Measurements from ENCODE around the gene ERV3-1.
A peak's percentile ranks its signal among the peaks of the same experiment; 100 is the strongest.
"Not testable (repeated sequence)": the region's sequence is repeated elsewhere in the genome, so short reads cannot be mapped to it uniquely, and the experiment has no call there.

The ERV3-1 gene

DNA sequence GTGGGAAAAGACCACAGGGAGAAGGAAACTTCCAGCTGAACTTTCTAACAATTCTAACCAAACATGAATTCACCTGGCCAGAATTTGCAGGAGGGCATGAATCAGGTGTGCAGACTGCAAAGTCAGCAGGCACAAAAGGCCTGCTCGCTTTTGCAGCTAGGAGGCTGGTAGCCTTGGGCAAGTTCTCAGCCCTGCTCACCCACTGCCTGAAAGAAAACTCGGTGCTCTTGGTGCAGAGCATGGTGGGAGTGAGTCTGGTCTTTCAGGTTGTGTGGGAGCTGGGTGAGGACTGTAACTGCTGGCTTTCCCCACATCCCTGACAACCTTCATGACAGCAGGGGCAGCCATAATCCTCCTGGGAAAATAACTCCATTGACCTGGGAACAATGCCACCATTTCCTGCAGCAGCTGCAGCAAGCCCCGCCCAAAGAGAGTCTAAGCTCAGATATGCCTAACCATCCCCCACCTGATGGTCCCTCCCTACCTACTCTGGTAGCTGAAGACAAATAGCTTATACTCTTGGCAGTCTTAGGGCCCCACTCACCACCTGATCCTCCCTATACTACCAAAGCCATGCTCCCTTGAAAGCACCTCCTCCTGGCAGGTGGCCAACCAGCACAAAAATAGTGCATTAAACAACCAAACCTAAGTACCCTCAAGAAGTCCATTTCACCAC is 47.3 kb downstream of the ERV3-1 start:
- H3K36me3 ChIP-seq (ENCODE audit: control insufficient read depth in 1 of 2, insufficient read depth in 2 of 2, low read length in 2 of 2): no peaks in the 10 kb centered on the region
- H3K27me3 ChIP-seq (ENCODE audit: low read depth, low read length): no peaks in the 10 kb centered on the region
- no peaks in the 10 kb centered on the region for H3K9me3 ChIP-seq (ENCODE audit: control insufficient read depth in 1 of 2, low read length in 2 of 2)
- H3K27ac ChIP-seq (ENCODE audit: low read length): no peak overlapping the region
- H3K4me3 ChIP-seq (ENCODE audit: low read depth in 1 of 2, low read length in 2 of 2): no peak overlapping the region
- peaks cover 0 to 3% of the 10 kb centered on the region in 2 donors for H3K4me1 ChIP-seq (ENCODE audit: control insufficient read depth in 1 of 2, insufficient read depth in 2 of 2, low read length in 2 of 2)

GRCh38 chr7:64951250-64951848 is 55.1 kb downstream of the ERV3-1 start:
- Histone ChIP-seq H3K27me3 (ENCODE audit: low read depth, low read length) (peaks cover 17% of the 10 kb centered on the region), H3K36me3 (ENCODE audit: control insufficient read depth in 1 of 2, insufficient read depth in 2 of 2, low read length in 2 of 2) (no peaks in the 10 kb centered on the region), H3K9me3 (ENCODE audit: control insufficient read depth in 1 of 2, low read length in 2 of 2) (no peaks in the 10 kb centered on the region), H3K27ac (ENCODE audit: low read length) (no peak overlapping the region), H3K4me3 (ENCODE audit: low read depth in 1 of 2, low read length in 2 of 2) (no peak overlapping the region), H3K4me1 (ENCODE audit: control insufficient read depth in 1 of 2, insufficient read depth in 2 of 2, low read length in 2 of 2) (peaks cover 0 to 12% of the 10 kb centered on the region in 2 donors)

- peaks cover 23% of the 10 kb centered on the region for H3K27me3 ChIP-seq (ENCODE audit: low read depth, low read length)
- H3K36me3 ChIP-seq (ENCODE audit: control insufficient read depth in 1 of 2, insufficient read depth in 2 of 2, low read length in 2 of 2); H3K4me3 ChIP-seq (ENCODE audit: low read depth in 1 of 2, low read length in 2 of 2); H3K27ac ChIP-seq (ENCODE audit: low read length); H3K9me3 ChIP-seq (ENCODE audit: control insufficient read depth in 1 of 2, low read length in 2 of 2): not testable (repeated sequence)
- H3K4me1 ChIP-seq (ENCODE audit: control insufficient read depth in 1 of 2, insufficient read depth in 2 of 2, low read length in 2 of 2): peaks cover 0 to 12% of the 10 kb centered on the region in 2 donors
These were observed 55.8 kb downstream of the ERV3-1 start for GRCh38 chr7:64950673-64951072.

- H3K27ac ChIP-seq (ENCODE audit: low read length); H3K9me3 ChIP-seq (ENCODE audit: control insufficient read depth in 1 of 2, low read length in 2 of 2); H3K4me3 ChIP-seq (ENCODE audit: low read depth in 1 of 2, low read length in 2 of 2); H3K36me3 ChIP-seq (ENCODE audit: control insufficient read depth in 1 of 2, insufficient read depth in 2 of 2, low read length in 2 of 2): not testable (repeated sequence)
- Histone ChIP-seq H3K27me3 (ENCODE audit: low read depth, low read length) (peaks cover 23% of the 10 kb centered on the region), H3K4me1 (ENCODE audit: control insufficient read depth in 1 of 2, insufficient read depth in 2 of 2, low read length in 2 of 2) (peaks cover 0 to 12% of the 10 kb centered on the region in 2 donors)
These were observed 57.7 kb downstream of the ERV3-1 start for GRCh38 chr7:64948774-64949173.

GRCh38 chr7:64947252-64948000 is 59.1 kb downstream of the ERV3-1 start:
- H3K9me3 ChIP-seq (ENCODE audit: control insufficient read depth in 1 of 2, low read length in 2 of 2): no peaks in the 10 kb centered on the region
- peak overlapping the region in 1 of 2 donors; percentile 61 for H3K4me3 ChIP-seq (ENCODE audit: low read depth in 1 of 2, low read length in 2 of 2)
- no peaks in the 10 kb centered on the region for H3K36me3 ChIP-seq (ENCODE audit: control insufficient read depth in 1 of 2, insufficient read depth in 2 of 2, low read length in 2 of 2)
- peaks cover 23% of the 10 kb centered on the region for H3K27me3 ChIP-seq (ENCODE audit: low read depth, low read length)
- no peak overlapping the region for H3K27ac ChIP-seq (ENCODE audit: low read length)
- H3K4me1 ChIP-seq (ENCODE audit: control insufficient read depth in 1 of 2, insufficient read depth in 2 of 2, low read length in 2 of 2): peaks cover 0 to 12% of the 10 kb centered on the region in 2 donors

GRCh38 chr7:64946772-64947171 is 59.7 kb downstream of the ERV3-1 start:
- Histone ChIP-seq H3K4me3 (ENCODE audit: low read depth in 1 of 2, low read length in 2 of 2) (peak overlapping the region in 1 of 2 donors; percentile 61), H3K27ac (ENCODE audit: low read length) (no peak overlapping the region), H3K27me3 (ENCODE audit: low read depth, low read length) (peaks cover 23% of the 10 kb centered on the region), H3K9me3 (ENCODE audit: control insufficient read depth in 1 of 2, low read length in 2 of 2) (no peaks in the 10 kb centered on the region), H3K36me3 (ENCODE audit: control insufficient read depth in 1 of 2, insufficient read depth in 2 of 2, low read length in 2 of 2) (no peaks in the 10 kb centered on the region), H3K4me1 (ENCODE audit: control insufficient read depth in 1 of 2, insufficient read depth in 2 of 2, low read length in 2 of 2) (peaks cover 0 to 12% of the 10 kb centered on the region in 2 donors)

DNA sequence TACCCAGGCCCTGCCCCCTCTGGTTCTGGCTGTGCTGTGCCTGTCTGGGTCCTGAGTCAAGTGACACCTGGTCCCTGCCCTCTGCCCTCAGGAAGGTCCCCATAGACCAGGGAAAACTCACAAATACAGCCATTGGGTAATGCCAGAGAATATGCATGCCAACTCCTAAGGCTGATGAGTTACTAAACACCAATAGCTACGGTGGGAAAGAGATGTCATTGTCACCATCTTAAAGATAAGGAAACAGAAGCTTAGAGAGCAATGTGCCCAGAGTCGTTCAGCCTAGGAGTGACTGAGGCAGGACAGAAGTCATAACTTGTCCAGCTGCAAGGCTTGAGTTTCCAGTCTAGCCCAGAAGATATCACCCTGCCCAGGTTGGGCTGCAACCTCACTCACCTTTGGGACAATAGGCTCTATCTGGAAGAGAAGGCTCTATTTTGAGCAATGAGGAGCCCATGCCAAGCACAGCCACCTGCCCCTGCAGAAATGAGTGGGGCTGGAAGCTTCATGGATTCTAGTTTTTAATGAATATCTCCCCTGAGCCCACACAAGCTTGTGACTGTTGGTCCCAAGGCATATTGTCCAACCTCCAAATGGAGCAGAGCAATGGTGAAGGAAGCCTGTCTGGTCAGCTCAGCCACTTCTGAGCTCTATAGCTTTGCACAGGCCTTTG is 60.8 kb downstream of the ERV3-1 start:
- H3K4me1 ChIP-seq (ENCODE audit: control insufficient read depth in 1 of 2, insufficient read depth in 2 of 2, low read length in 2 of 2): peaks cover 0 to 12% of the 10 kb centered on the region in 2 donors
- H3K36me3 ChIP-seq (ENCODE audit: control insufficient read depth in 1 of 2, insufficient read depth in 2 of 2, low read length in 2 of 2): no peaks in the 10 kb centered on the region
- no peaks in the 10 kb centered on the region for H3K9me3 ChIP-seq (ENCODE audit: control insufficient read depth in 1 of 2, low read length in 2 of 2)
- no peak overlapping the region for H3K27ac ChIP-seq (ENCODE audit: low read length)
- H3K27me3 ChIP-seq (ENCODE audit: low read depth, low read length): peaks cover 23% of the 10 kb centered on the region
- no peak overlapping the region for H3K4me3 ChIP-seq (ENCODE audit: low read depth in 1 of 2, low read length in 2 of 2)

GRCh38 chr7:64944667-64945502 is 61.6 kb downstream of the ERV3-1 start:
- H3K36me3 ChIP-seq (ENCODE audit: control insufficient read depth in 1 of 2, insufficient read depth in 2 of 2, low read length in 2 of 2); H3K4me3 ChIP-seq (ENCODE audit: low read depth in 1 of 2, low read length in 2 of 2); H3K27ac ChIP-seq (ENCODE audit: low read length); H3K9me3 ChIP-seq (ENCODE audit: control insufficient read depth in 1 of 2, low read length in 2 of 2): not testable (repeated sequence)
- peaks cover 23% of the 10 kb centered on the region for H3K27me3 ChIP-seq (ENCODE audit: low read depth, low read length)
- H3K4me1 ChIP-seq (ENCODE audit: control insufficient read depth in 1 of 2, insufficient read depth in 2 of 2, low read length in 2 of 2): peaks cover 0 to 12% of the 10 kb centered on the region in 2 donors
